Measurements from ENCODE around the gene RFC4. TPM values are rescaled to one million over a fixed set of nuclear protein-coding genes. Genes with fewer than 3 reads are reported as not detected.

Gene RFC4
- total and polyA plus RNA-seq, 2 of the 13 experiments (the other 11 are each of a cell fraction or from before 2014, with no cell fraction given): 18.5 to 103 TPM

- peak; percentile 88 for TF ChIP-seq CSRNP1 (CRISPR knock-in tag; IDR thresholded peaks at IDR 0.05)
- TF ChIP-seq ZNF362 (CRISPR knock-in tag; IDR thresholded peaks at IDR 0.05; ENCODE audit: borderline replicate concordance): 0 out of 2 replicates have a peak, but pooled peaks have one; percentile 53
- peak; percentile 89 for TF ChIP-seq MYC (CRISPR knock-in tag; IDR thresholded peaks at IDR 0.05; ENCODE audit: borderline replicate concordance)
- peak; percentile 98 for TF ChIP-seq KDM2A (CRISPR knock-in tag; IDR thresholded peaks at IDR 0.05; ENCODE audit: borderline replicate concordance, low read depth)
- TF ChIP-seq SAFB2 (CRISPR knock-in tag; IDR thresholded peaks at IDR 0.05; ENCODE audit: borderline replicate concordance, low read depth): no peak
- no peak for TF ChIP-seq ZNF609 (CRISPR knock-in tag; IDR thresholded peaks at IDR 0.05; ENCODE audit: borderline replicate concordance)
- TF ChIP-seq CBX5 (CRISPR knock-in tag; IDR thresholded peaks at IDR 0.05; ENCODE audit: borderline replicate concordance): peak; percentile 24; the same call in 1 of the 2 replicates
- peak; percentile 94; the same call in 1 of the 2 replicates for TF ChIP-seq SPEN (CRISPR knock-in tag; IDR thresholded peaks at IDR 0.05; ENCODE audit: low read depth)
- no peak for TF ChIP-seq ZNF12 (CRISPR knock-in tag; IDR thresholded peaks at IDR 0.05)
- no peak for TF ChIP-seq ZNF703 (CRISPR knock-in tag; IDR thresholded peaks at IDR 0.05; ENCODE audit: borderline replicate concordance)
- TF ChIP-seq ELF4 (CRISPR knock-in tag; IDR thresholded peaks at IDR 0.05; ENCODE audit: borderline replicate concordance): peak; percentile 95; the same call in 1 of the 2 replicates
- TF ChIP-seq KLF15 (CRISPR knock-in tag; IDR thresholded peaks at IDR 0.05; ENCODE audit: borderline replicate concordance): 0 out of 2 replicates have a peak, but pooled peaks have one; percentile 48
- TF ChIP-seq HOXA5 (CRISPR knock-in tag; IDR thresholded peaks at IDR 0.05): peak; percentile 55; the same call in 1 of the 2 replicates
- TF ChIP-seq ZNF350 (CRISPR knock-in tag; IDR thresholded peaks at IDR 0.05; ENCODE audit: borderline replicate concordance, low read depth): peak; percentile 93
- TF ChIP-seq PHF20 (CRISPR knock-in tag; IDR thresholded peaks at IDR 0.05): peak; percentile 89
- no peak; the same call in 1 of the 2 replicates for TF ChIP-seq ZNF569 (CRISPR knock-in tag; IDR thresholded peaks at IDR 0.05; ENCODE audit: borderline replicate concordance)
- peak; percentile 91 for TF ChIP-seq KMT2A (CRISPR knock-in tag; IDR thresholded peaks at IDR 0.05)
- TF ChIP-seq MTERF4 (CRISPR knock-in tag; IDR thresholded peaks at IDR 0.05): no peak
- TF ChIP-seq HNRNPUL1 (IDR thresholded peaks at IDR 0.05; ENCODE audit: low read depth, low read length): no peak
Observed at GRCh38 chr3:186806089-186807055, at the start of gene RFC4 (continued).

Data from HepG2 (cell line).